ENCODE data around the gene LRCH3. TPM values are rescaled to one million over a fixed set of nuclear protein-coding genes. Genes with fewer than 3 reads are reported as not detected.

Gene LRCH3
- total and polyA plus RNA-seq, 2 of the 13 experiments (the other 11 are each of a cell fraction or from before 2014, with no cell fraction given), result 25.5 to 103 TPM

DNA sequence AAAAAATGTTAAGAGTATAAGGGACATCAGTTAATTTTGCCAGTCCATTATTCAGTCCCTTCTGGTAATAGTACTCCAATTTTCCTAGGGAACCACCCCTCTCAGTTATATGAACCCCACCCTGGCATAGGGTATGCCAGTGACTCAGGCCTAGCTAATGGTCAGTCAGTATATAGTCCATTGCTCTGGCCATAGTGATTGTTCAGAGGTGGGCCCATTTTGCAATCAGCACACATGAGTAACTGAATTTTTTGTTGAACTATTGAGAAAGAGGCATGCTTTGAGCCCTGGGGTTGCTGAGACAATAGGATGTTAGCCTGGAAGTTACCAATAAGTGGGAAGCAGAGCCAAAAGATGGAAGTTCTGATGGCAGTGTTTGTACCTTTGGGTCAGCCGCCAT lies 4.1 kb downstream of the LRCH3 start (continued):
- TF ChIP-seq, protein P1, sequence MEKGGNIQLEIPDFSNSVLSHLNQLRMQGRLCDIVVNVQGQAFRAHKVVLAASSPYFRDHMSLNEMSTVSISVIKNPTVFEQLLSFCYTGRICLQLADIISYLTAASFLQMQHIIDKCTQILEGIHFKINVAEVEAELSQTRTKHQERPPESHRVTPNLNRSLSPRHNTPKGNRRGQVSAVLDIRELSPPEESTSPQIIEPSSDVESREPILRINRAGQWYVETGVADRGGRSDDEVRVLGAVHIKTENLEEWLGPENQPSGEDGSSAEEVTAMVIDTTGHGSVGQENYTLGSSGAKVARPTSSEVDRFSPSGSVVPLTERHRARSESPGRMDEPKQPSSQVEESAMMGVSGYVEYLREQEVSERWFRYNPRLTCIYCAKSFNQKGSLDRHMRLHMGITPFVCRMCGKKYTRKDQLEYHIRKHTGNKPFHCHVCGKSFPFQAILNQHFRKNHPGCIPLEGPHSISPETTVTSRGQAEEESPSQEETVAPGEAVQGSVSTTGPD (CRISPR knock-in tag; IDR thresholded peaks at IDR 0.05), result no peak
- TF ChIP-seq ZNF350 (CRISPR knock-in tag; IDR thresholded peaks at IDR 0.05; ENCODE audit: borderline replicate concordance, low read depth) (no peak), GFI1 (CRISPR knock-in tag; IDR thresholded peaks at IDR 0.05; ENCODE audit: borderline replicate concordance) (no peak), HNF4A (CRISPR knock-in tag; IDR thresholded peaks at IDR 0.05) (peak; percentile 46), ATAD3A (CRISPR knock-in tag; IDR thresholded peaks at IDR 0.05) (no peak), ZNF468 (CRISPR knock-in tag; IDR thresholded peaks at IDR 0.05) (no peak), ZZZ3 (CRISPR knock-in tag; IDR thresholded peaks at IDR 0.05; ENCODE audit: borderline replicate concordance) (no peak), TCF7 (IDR thresholded peaks at IDR 0.05; ENCODE audit: low read depth) (no peak), ZNF790 (CRISPR knock-in tag; IDR thresholded peaks at IDR 0.05; ENCODE audit: borderline replicate concordance) (no peak), ZNF446 (CRISPR knock-in tag; IDR thresholded peaks at IDR 0.05) (no peak), SP5 (CRISPR knock-in tag; IDR thresholded peaks at IDR 0.05; ENCODE audit: borderline replicate concordance, low read depth) (peak; percentile 26; the same call in 1 of the 2 replicates), AGO2 (optimal IDR thresholded peaks at IDR 0.05; ENCODE audit: low read depth, low read length) (no peak), ZFP82 (CRISPR knock-in tag; IDR thresholded peaks at IDR 0.05; ENCODE audit: borderline replicate concordance) (no peak), MYC (CRISPR knock-in tag; IDR thresholded peaks at IDR 0.05; ENCODE audit: borderline replicate concordance) (no peak), ZNF672 (CRISPR knock-in tag; IDR thresholded peaks at IDR 0.05) (no peak), HOXA7 (CRISPR knock-in tag; IDR thresholded peaks at IDR 0.05) (no peak), ZNF501 (CRISPR knock-in tag; IDR thresholded peaks at IDR 0.05) (no peak), SMC3 (IDR thresholded peaks at IDR 0.05; ENCODE audit: low read length) (no peak), TOPORS (CRISPR knock-in tag; IDR thresholded peaks at IDR 0.05) (no peak), ZNF292 (CRISPR knock-in tag; IDR thresholded peaks at IDR 0.05; ENCODE audit: borderline replicate concordance, low read depth) (no peak), ZBTB26 (CRISPR knock-in tag; IDR thresholded peaks at IDR 0.05; ENCODE audit: borderline replicate concordance) (no peak), KDM5B (CRISPR knock-in tag; IDR thresholded peaks at IDR 0.05; ENCODE audit: borderline replicate concordance) (no peak)
- TF ChIP-seq, protein P2, sequence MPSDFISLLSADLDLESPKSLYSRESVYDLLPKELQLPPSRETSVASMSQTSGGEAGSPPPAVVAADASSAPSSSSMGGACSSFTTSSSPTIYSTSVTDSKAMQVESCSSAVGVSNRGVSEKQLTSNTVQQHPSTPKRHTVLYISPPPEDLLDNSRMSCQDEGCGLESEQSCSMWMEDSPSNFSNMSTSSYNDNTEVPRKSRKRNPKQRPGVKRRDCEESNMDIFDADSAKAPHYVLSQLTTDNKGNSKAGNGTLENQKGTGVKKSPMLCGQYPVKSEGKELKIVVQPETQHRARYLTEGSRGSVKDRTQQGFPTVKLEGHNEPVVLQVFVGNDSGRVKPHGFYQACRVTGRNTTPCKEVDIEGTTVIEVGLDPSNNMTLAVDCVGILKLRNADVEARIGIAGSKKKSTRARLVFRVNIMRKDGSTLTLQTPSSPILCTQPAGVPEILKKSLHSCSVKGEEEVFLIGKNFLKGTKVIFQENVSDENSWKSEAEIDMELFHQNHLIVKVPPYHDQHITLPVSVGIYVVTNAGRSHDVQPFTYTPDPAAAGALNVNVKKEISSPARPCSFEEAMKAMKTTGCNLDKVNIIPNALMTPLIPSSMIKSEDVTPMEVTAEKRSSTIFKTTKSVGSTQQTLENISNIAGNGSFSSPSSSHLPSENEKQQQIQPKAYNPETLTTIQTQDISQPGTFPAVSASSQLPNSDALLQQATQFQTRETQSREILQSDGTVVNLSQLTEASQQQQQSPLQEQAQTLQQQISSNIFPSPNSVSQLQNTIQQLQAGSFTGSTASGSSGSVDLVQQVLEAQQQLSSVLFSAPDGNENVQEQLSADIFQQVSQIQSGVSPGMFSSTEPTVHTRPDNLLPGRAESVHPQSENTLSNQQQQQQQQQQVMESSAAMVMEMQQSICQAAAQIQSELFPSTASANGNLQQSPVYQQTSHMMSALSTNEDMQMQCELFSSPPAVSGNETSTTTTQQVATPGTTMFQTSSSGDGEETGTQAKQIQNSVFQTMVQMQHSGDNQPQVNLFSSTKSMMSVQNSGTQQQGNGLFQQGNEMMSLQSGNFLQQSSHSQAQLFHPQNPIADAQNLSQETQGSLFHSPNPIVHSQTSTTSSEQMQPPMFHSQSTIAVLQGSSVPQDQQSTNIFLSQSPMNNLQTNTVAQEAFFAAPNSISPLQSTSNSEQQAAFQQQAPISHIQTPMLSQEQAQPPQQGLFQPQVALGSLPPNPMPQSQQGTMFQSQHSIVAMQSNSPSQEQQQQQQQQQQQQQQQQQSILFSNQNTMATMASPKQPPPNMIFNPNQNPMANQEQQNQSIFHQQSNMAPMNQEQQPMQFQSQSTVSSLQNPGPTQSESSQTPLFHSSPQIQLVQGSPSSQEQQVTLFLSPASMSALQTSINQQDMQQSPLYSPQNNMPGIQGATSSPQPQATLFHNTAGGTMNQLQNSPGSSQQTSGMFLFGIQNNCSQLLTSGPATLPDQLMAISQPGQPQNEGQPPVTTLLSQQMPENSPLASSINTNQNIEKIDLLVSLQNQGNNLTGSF (CRISPR knock-in tag; IDR thresholded peaks at IDR 0.05), result no peak
